Kidney (tissue), 14 donors: Measurements from ENCODE around the gene UNC13C. TPM values are rescaled to one million over a fixed set of nuclear protein-coding genes. Genes with fewer than 3 reads are reported as not detected.

Experiments
- DNase-seq, 5 donors: peaks; one replicate each; pipeline ENCODE4 v3.0.0-alpha.2; 2013 to 2020
- FAIRE-seq: peaks from 2 replicates; lab custom pipeline; 2012; peaks lifted over from hg19 to GRCh38; lab: Jason Lieb, UNC
- H3K27ac ChIP-seq, 2 donors: one replicate each; pipeline ENCODE4 v1.7.0; 2013; ENCODE audit warnings: low read depth in 2 of 2, low read length in 2 of 2, inconsistent platforms in 1 of 2
- H3K27me3 ChIP-seq: one replicate; pipeline ENCODE4 v1.7.1; 2013; ENCODE audit warnings: low read length, inconsistent platforms; ENCODE audit not compliant: control insufficient read depth, insufficient read depth
- H3K36me3 ChIP-seq, 3 donors: one replicate each; pipeline versions ENCODE4 v1.7.0 to v1.7.1; 2013; ENCODE audit warnings: low read length in 3 of 3, control low read depth in 1 of 3, inconsistent platforms in 1 of 3; ENCODE audit not compliant: insufficient read depth in 3 of 3, control insufficient read depth in 2 of 3
- H3K4me1 ChIP-seq, 3 donors: one replicate each; pipeline versions ENCODE4 v1.7.0 to v1.7.1; 2013; ENCODE audit warnings: low read length in 3 of 3, inconsistent platforms in 1 of 3, low read depth in 1 of 3; ENCODE audit not compliant: control insufficient read depth in 2 of 3, insufficient read depth in 2 of 3
- H3K4me3 ChIP-seq, 3 donors: one replicate each; pipeline versions ENCODE4 v1.7.0 to v1.8.1; 2013; ENCODE audit warnings: low read length in 3 of 3, control low read depth in 1 of 3, inconsistent platforms in 1 of 3
- H3K9ac ChIP-seq, 3 donors: one replicate each; pipeline versions ENCODE4 v1.7.0 to v1.7.1; 2013; ENCODE audit warnings: low read length in 3 of 3, control low read depth in 1 of 3, inconsistent platforms in 1 of 3
- H3K9me3 ChIP-seq, 3 donors: one replicate each; pipeline versions ENCODE4 v1.7.0 to v1.7.1; 2013; ENCODE audit warnings: low read length in 3 of 3, control low read depth in 1 of 3, inconsistent platforms in 1 of 3; ENCODE audit not compliant: control insufficient read depth in 2 of 3, insufficient read depth in 1 of 3
- intact Hi-C: fragments of 100-400 bp; cut with DNase I; formaldehyde crosslinking; loops from one replicate; pipeline ENCODE4 v1.11.1; 2022
- polyA plus RNA-seq: library from polyadenylated mRNA; stranded (reverse); fragments of 350-450 nt; fragmentation: Illumina TruSeq; extraction: RNeasy Lipid Tissue Mini Kit (QIAGEN cat#74804); gene quantifications from one replicate; pipeline ENCODE4 v1.2.3, GENCODE V29; 2014; ENCODE audit warnings: low read depth, low replicate concordance; ENCODE audit not compliant: insufficient read depth
- total RNA-seq: library from RNA; stranded (reverse); fragmentation: NEBNext Ultra II Directional; extraction: Animal tissue kit (Norgen Biotek cat#: 25700); gene quantifications from one replicate; pipeline ENCODE4 v1.2.1, GENCODE V29; 2021
- TF ChIP-seq, protein P1 (sequence below): IDR thresholded peaks from 3 replicates; pipeline ENCODE4 v1.5.1; 2012; ENCODE audit warnings: mild to moderate bottlenecking, moderate library complexity, borderline replicate concordance; ENCODE audit not compliant: insufficient read depth; ENCODE audit errors: extremely low read depth
- donor health status: control.
- donor health status: control.
- donor health status: control.
- donor health status: control.
- donor health status: control.
- donor health status: DM: yes; HTN: yes; CAD: no.
- donor health status: Normal renal cell carcinoma (clear cell type).

Gene UNC13C
- total and polyA plus RNA-seq, 2 donors from 2014 or later, result 0.19 to 0.45 TPM

DNA sequence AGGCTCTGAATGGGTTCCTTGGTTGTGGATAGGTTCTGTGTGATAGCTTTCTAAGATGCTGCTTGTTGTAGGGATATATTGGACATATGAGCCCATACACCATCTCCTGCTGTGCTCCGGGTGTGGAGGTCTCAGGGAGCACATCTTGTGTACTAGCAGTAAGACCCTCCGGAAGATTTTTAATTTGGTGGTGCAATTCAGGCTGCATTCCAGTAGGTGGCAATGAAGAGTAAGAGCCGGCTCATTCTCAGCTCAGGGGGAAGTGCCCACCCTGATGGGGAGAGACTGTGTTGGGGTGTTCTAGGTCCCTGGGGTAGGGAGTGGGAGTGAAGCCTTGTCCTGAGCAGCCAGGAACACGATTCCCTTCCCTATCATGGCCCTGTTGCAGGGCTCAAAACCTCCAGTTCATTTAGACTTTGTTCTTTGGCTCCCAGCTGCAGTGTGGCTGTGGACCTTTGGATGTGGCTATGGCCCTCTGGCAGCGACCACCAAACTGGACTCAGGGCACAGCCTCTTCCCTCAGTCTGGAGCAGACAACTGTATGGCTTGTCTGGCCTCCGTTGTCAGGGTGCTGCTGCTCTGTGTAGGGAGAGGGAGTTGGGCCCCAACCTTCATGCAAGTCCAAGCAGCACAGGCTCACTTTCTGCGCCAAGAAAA is 104.7 kb downstream of the UNC13C start:
- TF ChIP-seq, protein P1, sequence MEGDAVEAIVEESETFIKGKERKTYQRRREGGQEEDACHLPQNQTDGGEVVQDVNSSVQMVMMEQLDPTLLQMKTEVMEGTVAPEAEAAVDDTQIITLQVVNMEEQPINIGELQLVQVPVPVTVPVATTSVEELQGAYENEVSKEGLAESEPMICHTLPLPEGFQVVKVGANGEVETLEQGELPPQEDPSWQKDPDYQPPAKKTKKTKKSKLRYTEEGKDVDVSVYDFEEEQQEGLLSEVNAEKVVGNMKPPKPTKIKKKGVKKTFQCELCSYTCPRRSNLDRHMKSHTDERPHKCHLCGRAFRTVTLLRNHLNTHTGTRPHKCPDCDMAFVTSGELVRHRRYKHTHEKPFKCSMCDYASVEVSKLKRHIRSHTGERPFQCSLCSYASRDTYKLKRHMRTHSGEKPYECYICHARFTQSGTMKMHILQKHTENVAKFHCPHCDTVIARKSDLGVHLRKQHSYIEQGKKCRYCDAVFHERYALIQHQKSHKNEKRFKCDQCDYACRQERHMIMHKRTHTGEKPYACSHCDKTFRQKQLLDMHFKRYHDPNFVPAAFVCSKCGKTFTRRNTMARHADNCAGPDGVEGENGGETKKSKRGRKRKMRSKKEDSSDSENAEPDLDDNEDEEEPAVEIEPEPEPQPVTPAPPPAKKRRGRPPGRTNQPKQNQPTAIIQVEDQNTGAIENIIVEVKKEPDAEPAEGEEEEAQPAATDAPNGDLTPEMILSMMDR, result peak; percentile 62
- Histone ChIP-seq H3K9ac (no peak overlapping the region), H3K4me1 (peaks cover 0 to 2% (median 0%) of the 10 kb centered on the region in 3 donors), H3K9me3 (no peaks in the 10 kb centered on the region), H3K4me3 (no peak overlapping the region), H3K27ac (no peak overlapping the region), H3K36me3 (no peaks in the 10 kb centered on the region), H3K27me3 (no peaks in the 10 kb centered on the region)
- FAIRE-seq (no peak), DNase-seq (peak; percentile 21 to 51 (median 32))
- intact Hi-C loops, result no loop called here

DNA sequence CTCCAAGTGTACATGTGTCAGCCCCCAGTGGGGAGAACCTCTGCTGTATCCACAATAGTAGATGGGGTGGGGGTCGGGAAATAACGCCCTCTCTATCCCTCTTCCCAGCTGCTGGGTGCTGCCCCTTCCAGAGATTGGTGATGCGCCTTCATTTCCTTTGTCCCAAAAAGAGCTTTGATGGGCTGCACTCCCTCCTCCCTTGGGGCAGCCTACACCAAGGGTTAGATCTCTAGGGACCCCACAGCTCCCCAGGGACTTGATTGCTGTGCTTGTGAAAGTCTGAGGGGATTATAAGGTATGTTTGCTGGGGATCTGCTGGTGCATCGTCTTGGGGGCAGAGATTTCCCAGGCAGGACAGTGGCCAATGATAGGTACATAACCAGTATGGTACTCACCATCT is 105.3 kb downstream of the UNC13C start:
- no peaks in the 10 kb centered on the region for H3K9me3 ChIP-seq
- no peak overlapping the region for H3K4me3 ChIP-seq
- H3K9ac ChIP-seq, result no peak overlapping the region
- no peaks in the 10 kb centered on the region for H3K27me3 ChIP-seq
- H3K36me3 ChIP-seq, result no peaks in the 10 kb centered on the region
- FAIRE-seq (no peak), DNase-seq (no peak)
- intact Hi-C loops, result no loop called here
- no peak overlapping the region for H3K27ac ChIP-seq
- TF ChIP-seq, protein P1, result no peak
- peaks cover 0 to 2% (median 0%) of the 10 kb centered on the region in 3 donors for H3K4me1 ChIP-seq

DNA sequence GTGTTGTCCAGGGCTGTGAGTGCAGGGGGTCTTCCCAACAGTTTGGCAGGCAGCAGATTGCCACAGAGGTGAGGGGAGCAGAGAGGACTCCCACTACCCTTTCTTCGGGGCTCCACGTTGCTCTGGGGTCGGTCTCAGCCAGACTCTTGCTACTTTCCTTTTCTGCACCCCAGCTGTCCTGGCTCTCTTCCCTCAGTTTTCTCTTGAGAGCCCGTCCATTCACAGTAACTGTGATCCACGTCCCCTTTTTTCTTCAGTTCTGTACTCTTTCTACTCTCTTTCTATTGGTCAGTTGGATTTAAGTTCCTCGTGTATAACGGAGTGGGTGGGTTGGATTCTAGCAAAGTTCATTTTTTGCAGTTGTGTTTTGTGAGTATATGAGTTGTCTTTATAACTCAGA is 105.8 kb downstream of the UNC13C start:
- Histone ChIP-seq H3K27me3 (no peaks in the 10 kb centered on the region), H3K36me3 (no peaks in the 10 kb centered on the region), H3K9me3 (no peaks in the 10 kb centered on the region), H3K9ac (no peak overlapping the region), H3K4me1 (peaks cover 0 to 2% (median 0%) of the 10 kb centered on the region in 3 donors), H3K27ac (no peak overlapping the region), H3K4me3 (no peak overlapping the region)
- no peak for DNase-seq
- TF ChIP-seq, protein P1, result no peak
- intact Hi-C loops, result no loop called here
- FAIRE-seq, result no peak
